Astrocyte of the cerebellum (primary cell): ENCODE measurements around the gene MED15.

ENCODE experiments used
- DNase-seq: peaks from one replicate; pipeline ENCODE4 v3.0.0-alpha.2; 2011; ENCODE audit warnings: low read depth
- H3K4me3 ChIP-seq: 2 replicates; pipeline ENCODE4 v1.5.1; 2011; ENCODE audit warnings: mild to moderate bottlenecking, low read depth, low read length, moderate library complexity
- in situ Hi-C: cut with HindIII; loops from 2 replicates; pipeline ENCODE4 v1.10.0; 2017; ENCODE audit warnings: low sequenced_read_pairs
- TF ChIP-seq, protein P1 (sequence below): IDR thresholded peaks from 2 replicates; pipeline ENCODE4 v1.5.1; 2012; ENCODE audit warnings: low read length, low read depth, moderate library complexity, mild to moderate bottlenecking; ENCODE audit errors: missing control alignments

The MED15 gene

GRCh38 chr22:20491346-20491745 lies 16.1 kb upstream of the MED15 start:
- H3K4me3 ChIP-seq: no peak overlapping the region
- TF ChIP-seq, protein P1, sequence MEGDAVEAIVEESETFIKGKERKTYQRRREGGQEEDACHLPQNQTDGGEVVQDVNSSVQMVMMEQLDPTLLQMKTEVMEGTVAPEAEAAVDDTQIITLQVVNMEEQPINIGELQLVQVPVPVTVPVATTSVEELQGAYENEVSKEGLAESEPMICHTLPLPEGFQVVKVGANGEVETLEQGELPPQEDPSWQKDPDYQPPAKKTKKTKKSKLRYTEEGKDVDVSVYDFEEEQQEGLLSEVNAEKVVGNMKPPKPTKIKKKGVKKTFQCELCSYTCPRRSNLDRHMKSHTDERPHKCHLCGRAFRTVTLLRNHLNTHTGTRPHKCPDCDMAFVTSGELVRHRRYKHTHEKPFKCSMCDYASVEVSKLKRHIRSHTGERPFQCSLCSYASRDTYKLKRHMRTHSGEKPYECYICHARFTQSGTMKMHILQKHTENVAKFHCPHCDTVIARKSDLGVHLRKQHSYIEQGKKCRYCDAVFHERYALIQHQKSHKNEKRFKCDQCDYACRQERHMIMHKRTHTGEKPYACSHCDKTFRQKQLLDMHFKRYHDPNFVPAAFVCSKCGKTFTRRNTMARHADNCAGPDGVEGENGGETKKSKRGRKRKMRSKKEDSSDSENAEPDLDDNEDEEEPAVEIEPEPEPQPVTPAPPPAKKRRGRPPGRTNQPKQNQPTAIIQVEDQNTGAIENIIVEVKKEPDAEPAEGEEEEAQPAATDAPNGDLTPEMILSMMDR: no peak
- in situ Hi-C loops: no loop called here
- DNase-seq: no peak

- in situ Hi-C loops: no loop called here
- DNase-seq: no peak
- TF ChIP-seq, protein P1: no peak
Observed at GRCh38 chr22:20494978-20495860, 12.2 kb upstream of the MED15 start, which contains the start of gene KLHL22. Gene KLHL22 (minus strand): TSS chr22:20495795. CDS start chr22:20489211, 6,584 bp downstream.

GRCh38 chr22:20495861-20496681 lies 11.3 kb upstream of the MED15 start:
- TF ChIP-seq, protein P1: peak; percentile 89
- DNase-seq: peak; percentile 68
- in situ Hi-C loops: no loop called here

More at GRCh38 chr22:20494978-20495860, 12.2 kb upstream of the MED15 start, which contains the start of gene KLHL22:
- peak within 1 kb of the TSS; percentile 68 for H3K4me3 ChIP-seq

DNA sequence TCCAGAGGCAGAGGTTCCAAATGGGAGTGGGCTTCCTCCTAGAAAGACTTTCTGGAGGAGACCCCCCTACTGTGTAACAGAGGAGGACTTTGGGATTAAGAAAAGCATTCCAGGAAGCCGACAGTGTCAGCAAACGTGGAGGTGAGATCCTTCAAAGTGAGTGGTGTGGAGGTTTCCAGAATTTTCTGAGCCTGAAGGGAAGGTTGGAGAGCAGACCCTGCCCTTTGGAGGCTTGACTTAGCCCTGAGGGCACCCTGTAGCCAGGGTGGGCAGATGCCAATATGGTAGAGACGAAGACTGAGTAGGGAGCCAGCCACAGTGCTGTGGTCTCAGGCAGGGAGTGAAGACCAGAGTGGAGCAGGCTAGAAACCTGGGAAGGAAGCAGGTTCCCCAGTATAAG lies 10.0 kb upstream of the MED15 start:
- no peak overlapping the region for H3K4me3 ChIP-seq
- TF ChIP-seq, protein P1: no peak
- in situ Hi-C loops: no loop called here
- no peak for DNase-seq

More at GRCh38 chr22:20495861-20496681, 11.3 kb upstream of the MED15 start:
- H3K4me3 ChIP-seq: peak overlapping the region; percentile 68

GRCh38 chr22:20498913-20499312 lies 8.5 kb upstream of the MED15 start:
- H3K4me3 ChIP-seq: no peak overlapping the region
- in situ Hi-C loops: no loop called here
- TF ChIP-seq, protein P1: no peak

DNA sequence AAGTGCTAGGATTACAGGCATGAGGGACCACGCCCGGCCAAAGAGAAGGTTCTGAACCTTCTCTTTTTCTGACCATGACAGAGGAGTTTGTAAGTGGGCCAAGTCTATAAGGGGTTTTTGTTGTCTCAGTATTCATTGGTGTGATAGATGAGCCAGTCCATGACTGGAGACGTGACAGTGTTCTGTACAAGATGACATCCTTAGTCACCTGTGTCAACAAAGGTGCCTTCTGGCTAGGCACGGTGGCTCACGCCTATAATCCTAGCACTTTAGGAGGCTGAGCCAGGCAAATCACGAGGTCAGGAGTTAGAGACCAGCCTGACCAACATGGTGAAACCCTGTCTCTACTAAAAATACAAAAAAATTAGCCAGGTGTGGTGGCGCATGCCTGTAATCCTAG lies 7.6 kb upstream of the MED15 start:
- in situ Hi-C loops: no loop called here

More at GRCh38 chr22:20498913-20499312, 8.5 kb upstream of the MED15 start:
- no peak for DNase-seq

More for the DNA sequence above, 7.6 kb upstream of the MED15 start:
- no peak for DNase-seq
- H3K4me3 ChIP-seq: no peak overlapping the region
- TF ChIP-seq, protein P1: no peak
